ENCODE data around the gene PARP4. TPM values are rescaled to one million over a fixed set of nuclear protein-coding genes. Genes with fewer than 3 reads are reported as not detected.

Gene PARP4
- total RNA-seq, 2 donors from 2014 or later = 28.3 to 48.8 TPM

GRCh38 chr13:24541127-24541475, 28.5 kb upstream of the PARP4 start:
- peak overlapping the region; percentile 66 for H3K4me3 ChIP-seq
- TF ChIP-seq CTCF (IDR thresholded peaks at IDR 0.05) = no peak
- H3K4me1 ChIP-seq (ENCODE audit: control insufficient read depth in 1 of 2, low read depth in 2 of 2) = no peaks in the 10 kb centered on the region
- no peak for DNase-seq (ENCODE audit: low spot score)
- H3K9me3 ChIP-seq = no peaks in the 10 kb centered on the region
- no peak overlapping the region for H3K27ac ChIP-seq
- no peak for ATAC-seq (ENCODE audit: insufficient number of reproducible peaks, low FRiP score, low read depth)
- H3K27me3 ChIP-seq (replicated peaks; ENCODE audit: insufficient read depth) = no peaks in the 10 kb centered on the region
- H3K36me3 ChIP-seq = no peaks in the 10 kb centered on the region

- H3K27me3 ChIP-seq (replicated peaks; ENCODE audit: insufficient read depth) = no peaks in the 10 kb centered on the region
- DNase-seq (ENCODE audit: low spot score) (no peak), ATAC-seq (ENCODE audit: insufficient number of reproducible peaks, low FRiP score, low read depth) (no peak)
- H3K27ac ChIP-seq = no peak overlapping the region
- no peak for TF ChIP-seq CTCF (IDR thresholded peaks at IDR 0.05)
- H3K4me3 ChIP-seq = no peak overlapping the region
- H3K36me3 ChIP-seq = no peaks in the 10 kb centered on the region
- H3K4me1 ChIP-seq (ENCODE audit: control insufficient read depth in 1 of 2, low read depth in 2 of 2) = no peaks in the 10 kb centered on the region
- H3K9me3 ChIP-seq = no peaks in the 10 kb centered on the region
Measured at GRCh38 chr13:24540236-24541126, 27.9 kb upstream of the PARP4 start.

- no peak for ATAC-seq (ENCODE audit: insufficient number of reproducible peaks, low FRiP score, low read depth)
- Histone ChIP-seq H3K36me3 (no peaks in the 10 kb centered on the region), H3K27ac (no peak overlapping the region), H3K9me3 (no peaks in the 10 kb centered on the region), H3K4me3 (no peak overlapping the region), H3K27me3 (replicated peaks; ENCODE audit: insufficient read depth) (no peaks in the 10 kb centered on the region), H3K4me1 (ENCODE audit: control insufficient read depth in 1 of 2, low read depth in 2 of 2) (no peaks in the 10 kb centered on the region)
- no peak for TF ChIP-seq CTCF (IDR thresholded peaks at IDR 0.05)
- no peak for DNase-seq (ENCODE audit: low spot score)
Measured at GRCh38 chr13:24539500-24540165, 27.1 kb upstream of the PARP4 start.

GRCh38 chr13:24529478-24529877, 16.9 kb upstream of the PARP4 start:
- no peak for ATAC-seq (ENCODE audit: insufficient number of reproducible peaks, low FRiP score, low read depth)
- DNase-seq (ENCODE audit: low spot score) = no peak
- Histone ChIP-seq H3K27ac (no peak overlapping the region), H3K36me3 (no peaks in the 10 kb centered on the region), H3K4me3 (no peak overlapping the region), H3K9me3 (no peaks in the 10 kb centered on the region), H3K4me1 (ENCODE audit: control insufficient read depth in 1 of 2, low read depth in 2 of 2) (no peaks in the 10 kb centered on the region), H3K27me3 (replicated peaks; ENCODE audit: insufficient read depth) (peaks cover 3% of the 10 kb centered on the region)
- no peak for TF ChIP-seq CTCF (IDR thresholded peaks at IDR 0.05)

- no peak overlapping the region for H3K27ac ChIP-seq
- ATAC-seq (ENCODE audit: insufficient number of reproducible peaks, low FRiP score, low read depth) (no peak), DNase-seq (ENCODE audit: low spot score) (no peak)
- no peak overlapping the region for H3K4me3 ChIP-seq
- H3K27me3 ChIP-seq (replicated peaks; ENCODE audit: insufficient read depth) = no peaks in the 10 kb centered on the region
- no peaks in the 10 kb centered on the region for H3K9me3 ChIP-seq
- H3K36me3 ChIP-seq = no peaks in the 10 kb centered on the region
- no peak for TF ChIP-seq CTCF (IDR thresholded peaks at IDR 0.05)
- no peaks in the 10 kb centered on the region for H3K4me1 ChIP-seq (ENCODE audit: control insufficient read depth in 1 of 2, low read depth in 2 of 2)
Measured at GRCh38 chr13:24528816-24529398, 16.3 kb upstream of the PARP4 start.

All from thoracic aorta (tissue), 2 donors.